Colonic mucosa (tissue), 4 donors: ENCODE measurements around the gene RADIL. TPM values are rescaled to one million over a fixed set of nuclear protein-coding genes. Genes with fewer than 3 reads are reported as not detected.

Experiments used
- DNase-seq: peaks from one replicate; pipeline ENCODE4 v3.0.0-alpha.2; 2020
- H3K27ac ChIP-seq: fragments of 200-600 bp; one replicate; pipeline ENCODE4 v1.8.0; 2021
- H3K27me3 ChIP-seq: fragments of 200-600 bp; one replicate; pipeline ENCODE4 v1.8.0; 2021
- H3K36me3 ChIP-seq: fragments of 200-600 bp; one replicate; pipeline ENCODE4 v1.8.0; 2021
- H3K4me1 ChIP-seq: fragments of 200-600 bp; one replicate; pipeline ENCODE4 v1.8.0; 2021; ENCODE audit warnings: mild to moderate bottlenecking
- H3K4me3 ChIP-seq: fragments of 200-600 bp; one replicate; pipeline ENCODE4 v1.8.0; 2021
- H3K9ac ChIP-seq, 2 donors: one replicate each; pipeline ENCODE4 v1.7.0; 2013; ENCODE audit warnings: control low read depth in 2 of 2, low read depth in 2 of 2, low read length in 2 of 2
- H3K9me3 ChIP-seq: fragments of 200-600 bp; one replicate; pipeline ENCODE4 v1.8.0; 2021
- CTCF ChIP-seq: fragments of 200-600 bp; IDR thresholded peaks from one replicate; pipeline ENCODE4 v1.8.0; 2022; ENCODE audit warnings: antibody characterized with exemption, mild to moderate bottlenecking
- intact Hi-C: fragments of 100-400 bp; cut with DNase I; formaldehyde crosslinking; loops from one replicate; pipeline ENCODE4 v1.14.1; 2022
- total RNA-seq, 2 donors: library from RNA; stranded (reverse); fragmentation: NEBNext Ultra II Directional in 1 of 2; extraction: Animal tissue kit (Norgen Biotek cat#: 25700) in 1 of 2; gene quantifications; one replicate each; pipeline ENCODE4 v1.2.1, GENCODE V29; 2021
- donor health status: healthy.
- donor health status: DM: no; HTN: no; CAD: no.
- donor health status: DM: no; HTN: no; CAD: no.

The RADIL gene
- total RNA-seq, 2 donors from 2014 or later: 0.54 to 1.9 TPM

- no peak for TF ChIP-seq CTCF
- DNase-seq: no peak
- Histone ChIP-seq H3K9me3 (no peaks in the 10 kb centered on the region), H3K4me3 (no peak overlapping the region), H3K27ac (no peak overlapping the region), H3K27me3 (peaks cover 6% of the 10 kb centered on the region), H3K36me3 (no peaks in the 10 kb centered on the region), H3K4me1 (no peaks in the 10 kb centered on the region), H3K9ac (no peak overlapping the region)
- intact Hi-C loops: no loop called here
Observed at GRCh38 chr7:4866528-4867496, 16.7 kb downstream of the RADIL start.

GRCh38 chr7:4862156-4862555, 21.4 kb downstream of the RADIL start:
- Histone ChIP-seq H3K27ac (no peak overlapping the region), H3K36me3 (no peaks in the 10 kb centered on the region), H3K9me3 (no peaks in the 10 kb centered on the region), H3K4me1 (no peaks in the 10 kb centered on the region), H3K9ac (no peak overlapping the region), H3K4me3 (no peak overlapping the region), H3K27me3 (peaks cover 7% of the 10 kb centered on the region)
- no peak for TF ChIP-seq CTCF
- no peak for DNase-seq
- intact Hi-C loops: no loop called here

GRCh38 chr7:4861673-4862072, 21.8 kb downstream of the RADIL start, which contains the start of gene PAPOLB:
TSS of gene PAPOLB (minus strand) at chr7:4862030. CDS start at chr7:4861810, 220 bp downstream.
- no peak for TF ChIP-seq CTCF
- Histone ChIP-seq H3K27me3 (peaks cover 7% of the 10 kb centered on the region), H3K9ac (no peak within 1 kb of the TSS), H3K4me3 (no peak within 1 kb of the TSS), H3K36me3 (no peaks in the 10 kb centered on the region), H3K9me3 (no peaks in the 10 kb centered on the region), H3K4me1 (no peaks in the 10 kb centered on the region), H3K27ac (no peak within 1 kb of the TSS)
- DNase-seq: no peak
- intact Hi-C loops: no loop called here

- intact Hi-C loops: no loop called here
- Histone ChIP-seq H3K9ac (no peak overlapping the region), H3K4me1 (no peaks in the 10 kb centered on the region), H3K27me3 (peaks cover 7% of the 10 kb centered on the region), H3K4me3 (no peak overlapping the region), H3K9me3 (no peaks in the 10 kb centered on the region), H3K27ac (no peak overlapping the region), H3K36me3 (no peaks in the 10 kb centered on the region)
- TF ChIP-seq CTCF: no peak
- DNase-seq: no peak
Observed at GRCh38 chr7:4861227-4861626, 22.3 kb downstream of the RADIL start.

GRCh38 chr7:4857189-4857588, 26.3 kb downstream of the RADIL start:
- Histone ChIP-seq H3K4me3 (no peak overlapping the region), H3K4me1 (no peaks in the 10 kb centered on the region), H3K36me3 (no peaks in the 10 kb centered on the region), H3K9ac (no peak overlapping the region), H3K27ac (no peak overlapping the region), H3K27me3 (peaks cover 5% of the 10 kb centered on the region), H3K9me3 (no peaks in the 10 kb centered on the region)
- no peak for TF ChIP-seq CTCF
- no peak for DNase-seq
- intact Hi-C loops: no loop called here
